HuH-7.5 (cell line): ENCODE measurements around the gene ROBO2.

Experiments
- DNase-seq: peaks from one replicate; pipeline ENCODE4 v3.0.0; 2011; ENCODE audit warnings: low spot score

ROBO2 gene

GRCh38 chr3:77571971-77572715 lies 532.2 kb downstream of the ROBO2 start:
- no peak for DNase-seq

GRCh38 chr3:77577264-77577663 lies 537.4 kb downstream of the ROBO2 start:
- DNase-seq: no peak

GRCh38 chr3:77586216-77586615 lies 546.3 kb downstream of the ROBO2 start:
- no peak for DNase-seq

GRCh38 chr3:77588863-77589262 lies 549.0 kb downstream of the ROBO2 start:
- DNase-seq: no peak

- no peak for DNase-seq
These were observed 550.3 kb downstream of the ROBO2 start for GRCh38 chr3:77590191-77590590.

GRCh38 chr3:77595371-77595870 lies 555.5 kb downstream of the ROBO2 start:
- no peak for DNase-seq

- no peak for DNase-seq
These were observed 560.0 kb downstream of the ROBO2 start for GRCh38 chr3:77599948-77600347.

GRCh38 chr3:77601823-77602415 lies 562.0 kb downstream of the ROBO2 start:
- no peak for DNase-seq

- no peak for DNase-seq
These were observed 562.8 kb downstream of the ROBO2 start for GRCh38 chr3:77602722-77603121.

GRCh38 chr3:77605308-77605707 lies 565.4 kb downstream of the ROBO2 start:
- DNase-seq: no peak

GRCh38 chr3:77605865-77606264 lies 566.0 kb downstream of the ROBO2 start:
- no peak for DNase-seq

GRCh38 chr3:77606372-77606771 lies 566.5 kb downstream of the ROBO2 start:
- no peak for DNase-seq

GRCh38 chr3:77618686-77619085 lies 578.8 kb downstream of the ROBO2 start:
- no peak for DNase-seq

GRCh38 chr3:77620009-77620408 lies 580.1 kb downstream of the ROBO2 start:
- DNase-seq: no peak

- DNase-seq: no peak
These were observed 583.6 kb downstream of the ROBO2 start for GRCh38 chr3:77623500-77623899.

GRCh38 chr3:77626157-77626556 lies 586.3 kb downstream of the ROBO2 start:
- no peak for DNase-seq

GRCh38 chr3:77648214-77648613 lies 608.3 kb downstream of the ROBO2 start:
- DNase-seq: no peak

GRCh38 chr3:77648664-77649063 lies 608.8 kb downstream of the ROBO2 start:
- no peak for DNase-seq

GRCh38 chr3:77652624-77653023 lies 612.7 kb downstream of the ROBO2 start:
- no peak for DNase-seq

GRCh38 chr3:77655396-77655795 lies 615.5 kb downstream of the ROBO2 start:
- DNase-seq: no peak

GRCh38 chr3:77660718-77661117 lies 620.8 kb downstream of the ROBO2 start:
- no peak for DNase-seq

- no peak for DNase-seq
These were observed 628.0 kb downstream of the ROBO2 start for GRCh38 chr3:77667901-77668300.

- DNase-seq: no peak
These were observed 628.5 kb downstream of the ROBO2 start for GRCh38 chr3:77668376-77668775.

- no peak for DNase-seq
These were observed 632.1 kb downstream of the ROBO2 start for GRCh38 chr3:77672016-77672415.
